Measurements from ENCODE around the gene MAOA. TPM values are rescaled to one million over a fixed set of nuclear protein-coding genes. Genes with fewer than 3 reads are reported as not detected.
A peak's percentile ranks its signal among the peaks of the same experiment; 100 is the strongest.

Gene MAOA
- total and polyA plus RNA-seq, 2 experiments from 2014 or later, result 54.0 to 110 TPM

GRCh38 chrX:43654431-43655150 is 1.5 kb upstream of the MAOA start:
- H3K4me2 ChIP-seq, result peak overlapping the region; percentile 91
- H3K36me3 ChIP-seq (replicated peaks; ENCODE audit: insufficient read depth, low read depth), result no peaks in the 10 kb centered on the region
- H3K9me3 ChIP-seq (ENCODE audit: low read depth), result no peaks in the 10 kb centered on the region
- H3K27me3 ChIP-seq, result no peaks in the 10 kb centered on the region
- peak; percentile 96 for DNase-seq (ENCODE audit: low spot score)
- H3K4me1 ChIP-seq (ENCODE audit: insufficient read depth), result no peaks in the 10 kb centered on the region
- 42% methylated on average over 29 of the region's 57 CpGs for WGBS (ENCODE audit: low lambda C conversion rate, missing lambda C conversion rate)
- H3K79me2 ChIP-seq, result peaks cover 28% of the 10 kb centered on the region
- H3K9me2 ChIP-seq (replicated peaks; ENCODE audit: insufficient read depth), result no peaks in the 10 kb centered on the region
- TF ChIP-seq CTCF (IDR thresholded peaks at IDR 0.05; ENCODE audit: poor library complexity), result peak; percentile 46
- no peak for TF ChIP-seq EZH2phosphoT487 (IDR thresholded peaks at IDR 0.05; ENCODE audit: low read depth, severe bottlenecking, unreplicated experiment)
- H3K4me3 ChIP-seq, result peak overlapping the region; percentile 60
- peak overlapping the region; percentile 99 for H3K27ac ChIP-seq
- H2AFZ ChIP-seq, result peak overlapping the region; percentile 81
- H4K20me1 ChIP-seq (ENCODE audit: insufficient read depth, poor library complexity, severe bottlenecking), result no peaks in the 10 kb centered on the region

GRCh38 chrX:43655151-43656004 is 721 bp upstream of the MAOA start:
- no peaks in the 10 kb centered on the region for H4K20me1 ChIP-seq (ENCODE audit: insufficient read depth, poor library complexity, severe bottlenecking)
- H3K9me3 ChIP-seq (ENCODE audit: low read depth), result no peaks in the 10 kb centered on the region
- H3K4me2 ChIP-seq, result peak overlapping the region; percentile 91
- 50% methylated on average over 50 of the region's 51 CpGs for WGBS (ENCODE audit: low lambda C conversion rate, missing lambda C conversion rate)
- H3K36me3 ChIP-seq (replicated peaks; ENCODE audit: insufficient read depth, low read depth), result no peaks in the 10 kb centered on the region
- H3K27ac ChIP-seq, result peak overlapping the region; percentile 88
- no peaks in the 10 kb centered on the region for H3K4me1 ChIP-seq (ENCODE audit: insufficient read depth)
- peak; percentile 57 for DNase-seq (ENCODE audit: low spot score)
- H2AFZ ChIP-seq, result peak overlapping the region; percentile 62
- no peak for TF ChIP-seq EZH2phosphoT487 (IDR thresholded peaks at IDR 0.05; ENCODE audit: low read depth, severe bottlenecking, unreplicated experiment)
- no peak for TF ChIP-seq CTCF (IDR thresholded peaks at IDR 0.05; ENCODE audit: poor library complexity)
- no peak for TF ChIP-seq EZH2 (IDR thresholded peaks at IDR 0.05; ENCODE audit: borderline replicate concordance)
- H3K9me2 ChIP-seq (replicated peaks; ENCODE audit: insufficient read depth), result no peaks in the 10 kb centered on the region
- H3K79me2 ChIP-seq, result peaks cover 36% of the 10 kb centered on the region
- peak overlapping the region; percentile 60 for H3K4me3 ChIP-seq
- no peaks in the 10 kb centered on the region for H3K27me3 ChIP-seq

GRCh38 chrX:43657671-43658070 is 1.6 kb downstream of the MAOA start:
- peak overlapping the region; percentile 2 for H3K4me3 ChIP-seq
- no peaks in the 10 kb centered on the region for H4K20me1 ChIP-seq (ENCODE audit: insufficient read depth, poor library complexity, severe bottlenecking)
- WGBS (ENCODE audit: low lambda C conversion rate, missing lambda C conversion rate), result 72% methylated on average over 1 of the region's 1 CpG
- TF ChIP-seq CTCF (IDR thresholded peaks at IDR 0.05; ENCODE audit: poor library complexity), result no peak
- TF ChIP-seq EZH2 (IDR thresholded peaks at IDR 0.05; ENCODE audit: borderline replicate concordance), result no peak
- no peak for TF ChIP-seq EZH2phosphoT487 (IDR thresholded peaks at IDR 0.05; ENCODE audit: low read depth, severe bottlenecking, unreplicated experiment)
- peak overlapping the region; percentile 91 for H3K4me2 ChIP-seq
- peaks cover 48% of the 10 kb centered on the region for H3K79me2 ChIP-seq
- no peaks in the 10 kb centered on the region for H3K9me2 ChIP-seq (replicated peaks; ENCODE audit: insufficient read depth)
- no peaks in the 10 kb centered on the region for H3K9me3 ChIP-seq (ENCODE audit: low read depth)
- DNase-seq (ENCODE audit: low spot score), result no peak
- H3K4me1 ChIP-seq (ENCODE audit: insufficient read depth), result no peaks in the 10 kb centered on the region
- no peak overlapping the region for H2AFZ ChIP-seq
- no peak overlapping the region for H3K27ac ChIP-seq
- no peaks in the 10 kb centered on the region for H3K27me3 ChIP-seq
- no peaks in the 10 kb centered on the region for H3K36me3 ChIP-seq (replicated peaks; ENCODE audit: insufficient read depth, low read depth)
